Panc1 (cell line): ENCODE results near the gene PNPLA2. TPM values are rescaled to one million over a fixed set of nuclear protein-coding genes. Genes with fewer than 3 reads are reported as not detected.

Source experiments
- ATAC-seq: fragments of 200-7000 bp; cut with Tn5 transposase; 2 replicates; pipeline ENCODE4 v1.9.1; 2020; ENCODE audit warnings: mild to moderate bottlenecking, moderate library complexity
- BruUV-seq: library from RNA; stranded (reverse); fragments of 400-500 nt; replicated peaks from 2 replicates; lab custom pipeline; 2021; lab: Mats Ljungman, UMichigan
- CTCF ChIA-PET: fragments of 300-600 bp; sonication (Branson Sonifier 250); formaldehyde crosslinking; loops from one replicate; lab custom pipeline; 2022; ENCODE audit warnings: antibody characterized with exemption; lab: Charles Lee
- POLR2A ChIA-PET: fragments of 300-600 bp; sonication (Branson Sonifier 250); formaldehyde crosslinking; loops from one replicate; lab custom pipeline; 2022; ENCODE audit warnings: antibody characterized with exemption; lab: Charles Lee
- DNase-seq: peaks from one replicate; pipeline ENCODE4 v3.0.0-alpha.2; 2010; ENCODE audit warnings: low read depth, low spot score
- H3K27ac ChIP-seq: 2 replicates; pipeline ENCODE4 v1.5.1; 2011; ENCODE audit warnings: mild to moderate bottlenecking, low read length, inconsistent platforms
- H3K27me3 ChIP-seq: fragments of 200-500 bp; sonication (Bioruptor generic); 2 replicates; pipeline ENCODE4 v1.6.0; 2014; ENCODE audit warnings: low read length, inconsistent platforms; ENCODE audit not compliant: control insufficient read depth, insufficient read depth
- H3K36me3 ChIP-seq: fragments of 200-500 bp; sonication (Bioruptor generic); 2 replicates; pipeline ENCODE4 v1.5.1; 2014; ENCODE audit warnings: inconsistent platforms, mild to moderate bottlenecking, low read length, moderate library complexity; ENCODE audit not compliant: control insufficient read depth, insufficient read depth
- H3K4me1 ChIP-seq: 2 replicates; pipeline ENCODE4 v1.5.1; 2011; ENCODE audit warnings: inconsistent platforms, mild to moderate bottlenecking, low read length, moderate library complexity; ENCODE audit not compliant: control insufficient read depth, insufficient read depth
- H3K4me3 ChIP-seq, 2 experiments: 2 replicates each; pipeline ENCODE4 v1.5.1; 2011 to 2012; ENCODE audit warnings: low read depth in 2 of 2, low read length in 2 of 2, mild to moderate bottlenecking in 2 of 2, inconsistent platforms in 1 of 2, moderate library complexity in 1 of 2
- H3K9me3 ChIP-seq: fragments of 200-500 bp; sonication (Bioruptor generic); 2 replicates; pipeline ENCODE4 v1.5.1; 2014; ENCODE audit warnings: low read depth, mild to moderate bottlenecking, inconsistent platforms, low read length, moderate library complexity; ENCODE audit not compliant: control insufficient read depth, insufficient read depth
- CTCF ChIP-seq: fragments of 450-650 bp; IDR thresholded peaks from 2 replicates; pipeline ENCODE4 v1.5.1; 2017; ENCODE audit warnings: mild to moderate bottlenecking
- POLR2AphosphoS5 ChIP-seq: IDR thresholded peaks from 2 replicates; pipeline ENCODE4 v1.6.1; 2012; ENCODE audit warnings: mild to moderate bottlenecking, low read depth, low read length, moderate library complexity
- REST ChIP-seq, 2 experiments: IDR thresholded peaks; 2 replicates each; pipeline ENCODE4 v1.6.1; 2011 to 2012; ENCODE audit warnings: low read depth in 2 of 2, control low read depth in 1 of 2, low read length in 1 of 2, mild to moderate bottlenecking in 1 of 2, moderate library complexity in 1 of 2; ENCODE audit not compliant: insufficient read depth in 1 of 2
- SIN3A ChIP-seq: IDR thresholded peaks from 2 replicates; pipeline ENCODE4 v1.6.1; 2012; ENCODE audit warnings: low read depth, mild to moderate bottlenecking, low read length, moderate library complexity, borderline replicate concordance; ENCODE audit not compliant: insufficient read depth
- TCF7L2 ChIP-seq: IDR thresholded peaks from 2 replicates; pipeline ENCODE4 v1.6.1; 2011; ENCODE audit warnings: mild to moderate bottlenecking, low read depth, low read length, inconsistent platforms
- in situ Hi-C: cut with HindIII; loops from 2 replicates; pipeline ENCODE4 v1.10.0; 2016; ENCODE audit warnings: low sequenced_read_pairs, low pct_unique_long_range_greater_than_20kb
- intact Hi-C: fragments of 100-400 bp; cut with micrococcal nuclease; formaldehyde crosslinking; loops from one replicate; pipeline ENCODE4 v1.10.0; 2022; ENCODE audit not compliant: unreplicated experiment
- total RNA-seq: library from RNA; stranded (reverse); gene quantifications from one replicate; pipeline ENCODE4 v1.2.1, GENCODE V29; 2021; ENCODE audit not compliant: unreplicated experiment

PNPLA2 gene
- total RNA-seq, 1 experiment from 2014 or later: 244 TPM

- no TSS peak for BruUV-seq
- H3K27ac ChIP-seq: peak overlapping the region; percentile 92
- peaks cover 71% of the 10 kb centered on the region for H3K4me1 ChIP-seq
- TF ChIP-seq TCF7L2 (no peak), REST (IDR thresholded peaks at IDR 0.05; ENCODE audit: insufficient read depth in 1 of 2, low read depth in 2 of 2, low read length in 1 of 2) (no peak), POLR2AphosphoS5 (peak; percentile 89), SIN3A (peak; percentile 86), CTCF (no peak)
- DNase-seq (no peak), ATAC-seq (no peak)
- in situ Hi-C loops (no loop called here), intact Hi-C loops (no loop called here)
- no peaks in the 10 kb centered on the region for H3K27me3 ChIP-seq
- H3K9me3 ChIP-seq: no peaks in the 10 kb centered on the region
- CTCF ChIA-PET: interaction anchor here (1.3 kb wide), 1 partner anchor 19 kb away, joined by 3 read pairs; no protein-coding TSS in a partner anchor
- POLR2A ChIA-PET: no interaction called here
- peaks cover 5% of the 10 kb centered on the region; the same call in 1 of the 2 replicates for H3K36me3 ChIP-seq
- no peak overlapping the region; a peak in 1 of 4 replicates for H3K4me3 ChIP-seq
Measured at GRCh38 chr11:839280-839623, 20.5 kb downstream of the PNPLA2 start.

GRCh38 chr11:839875-840617, 21.3 kb downstream of the PNPLA2 start:
- CTCF ChIA-PET: interaction anchor here (0.6 to 1.1 kb wide), 2 partner anchors 58 to 211 kb away, joined by 3 read pairs; no protein-coding TSS in a partner anchor
- intact Hi-C loops (no loop called here), in situ Hi-C loops (no loop called here)
- ATAC-seq: no peak
- H3K4me1 ChIP-seq: peaks cover 70% of the 10 kb centered on the region
- POLR2A ChIA-PET: interaction anchor here (0.5 kb wide), 1 partner anchor 511 kb away, joined by 5 read pairs; no protein-coding TSS in a partner anchor
- DNase-seq: no peak
- H3K27me3 ChIP-seq: no peaks in the 10 kb centered on the region
- no TSS peak for BruUV-seq
- H3K36me3 ChIP-seq: peaks cover 5% of the 10 kb centered on the region; the same call in 1 of the 2 replicates
- peak overlapping the region; percentile 85 to 96 for H3K4me3 ChIP-seq
- no peaks in the 10 kb centered on the region for H3K9me3 ChIP-seq
- peak overlapping the region; percentile 92 for H3K27ac ChIP-seq
- TF ChIP-seq CTCF (peak; percentile 91), POLR2AphosphoS5 (peak; percentile 48), REST (IDR thresholded peaks at IDR 0.05; ENCODE audit: insufficient read depth in 1 of 2, low read depth in 2 of 2, low read length in 1 of 2) (no peak), SIN3A (no peak), TCF7L2 (no peak)
